Activated naive CD4-positive, alpha-beta T cell treated with anti-CD3 and anti-CD28 coated beads, Interleukin-2, amount 50 U/mL, for 16 hours (primary cell): ENCODE measurements around the gene NAALADL2.
"Not testable (repeated sequence)": the region's sequence is repeated elsewhere in the genome, so short reads cannot be mapped to it uniquely, and the experiment has no call there.

ENCODE experiments used
- DNase-seq: peaks from one replicate; pipeline ENCODE4 v3.0.0-alpha.2; 2020

Gene NAALADL2

DNA sequence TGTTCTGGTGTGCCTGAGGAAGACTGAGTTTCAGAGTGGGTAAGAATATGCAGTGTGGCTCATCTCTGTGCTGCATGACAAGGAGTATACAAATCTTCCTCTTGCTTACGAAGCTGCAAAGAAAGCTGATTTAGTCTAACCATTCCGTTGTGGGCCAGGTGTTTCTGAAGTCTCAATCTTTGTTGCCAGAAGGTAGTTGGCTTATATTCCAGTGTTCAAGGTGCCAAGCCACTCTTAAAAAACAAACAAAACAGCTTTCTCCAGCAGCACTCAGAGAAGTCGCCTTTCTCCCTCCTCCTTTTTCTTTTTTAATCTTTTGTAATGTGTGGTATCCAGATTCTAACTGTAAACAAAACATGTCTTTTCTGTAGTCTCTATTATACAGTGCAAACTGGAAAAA is 872.4 kb downstream of the NAALADL2 start:
- no peak for DNase-seq

DNA sequence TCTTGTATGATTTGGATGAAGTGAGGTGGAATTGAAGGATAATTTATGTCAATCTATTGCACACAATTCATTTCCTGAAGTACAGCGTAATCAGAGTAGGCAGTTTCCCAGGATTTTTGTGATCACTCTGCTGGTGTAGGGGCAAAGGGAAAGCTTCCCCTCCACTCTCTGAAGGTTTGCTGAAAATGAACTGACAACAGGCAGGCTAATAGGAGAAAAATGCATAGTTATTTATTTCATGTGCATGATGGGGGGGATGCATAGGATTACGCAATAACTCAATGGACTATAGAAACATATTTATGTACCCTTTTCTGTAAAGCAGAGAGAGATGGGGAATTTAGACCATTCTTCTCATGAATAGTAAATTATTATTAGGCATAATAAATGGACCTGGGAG is 872.9 kb downstream of the NAALADL2 start:
- DNase-seq: no peak

DNA sequence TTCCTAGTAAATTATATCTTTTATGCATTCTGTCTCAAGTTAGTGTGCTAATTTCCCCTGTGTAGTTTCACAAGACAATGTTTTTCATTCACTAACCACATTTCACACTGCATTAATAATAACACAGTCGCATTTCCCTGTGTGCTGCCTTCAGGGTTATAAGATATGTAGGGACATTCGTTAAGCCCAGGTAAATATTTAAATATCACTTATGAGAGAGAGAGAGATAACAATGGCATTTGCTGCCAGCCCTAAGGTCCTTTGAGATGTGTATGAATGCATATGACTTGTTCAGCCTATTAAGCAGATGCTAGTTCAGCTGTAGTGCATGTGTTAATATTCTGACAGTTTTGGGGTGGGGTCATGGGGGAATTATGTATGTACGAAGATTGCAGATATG is 876.7 kb downstream of the NAALADL2 start:
- no peak for DNase-seq

DNA sequence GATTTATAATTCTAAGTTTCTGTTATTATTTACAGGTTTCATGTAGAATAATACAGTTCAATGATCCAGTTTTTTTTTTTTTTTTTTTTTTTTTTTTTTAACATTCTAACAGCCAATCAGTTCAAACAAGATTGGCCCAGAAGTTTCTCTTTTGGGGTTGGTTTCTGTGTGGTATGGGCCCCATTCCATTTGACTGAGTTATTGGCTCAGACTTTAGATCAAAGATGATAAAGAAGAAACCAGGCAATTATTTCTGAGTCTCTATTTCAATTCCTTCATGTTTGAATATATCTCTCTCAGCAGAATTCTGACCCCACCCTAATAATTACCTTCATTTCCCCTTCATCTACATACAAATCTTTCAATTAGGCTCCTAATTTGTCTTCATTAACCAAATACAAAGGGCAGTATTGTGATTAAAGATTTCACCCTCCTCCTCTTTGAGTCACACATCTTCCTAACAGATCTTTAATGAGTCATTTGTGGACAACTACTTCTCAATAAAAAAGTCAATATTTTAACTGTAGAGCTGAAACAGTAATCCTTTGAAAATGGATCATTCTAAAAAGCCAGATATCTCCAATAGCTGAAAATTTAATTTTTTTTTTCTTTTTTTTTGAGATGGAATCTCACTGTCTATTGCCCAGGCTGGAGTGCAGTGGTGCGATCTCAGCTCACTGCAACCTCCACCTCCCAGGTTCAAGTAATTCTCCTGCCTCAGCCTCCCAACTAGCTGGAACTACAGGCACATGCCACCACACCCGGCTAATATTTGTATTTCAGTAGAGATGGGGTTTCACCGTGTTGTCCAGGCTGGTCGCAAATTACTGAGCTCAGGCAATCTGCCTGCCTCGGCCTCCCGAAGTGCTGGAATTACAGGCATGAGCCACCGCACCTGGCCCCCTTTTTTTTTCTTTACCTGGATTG is 878.8 kb downstream of the NAALADL2 start:
- DNase-seq: no peak

DNA sequence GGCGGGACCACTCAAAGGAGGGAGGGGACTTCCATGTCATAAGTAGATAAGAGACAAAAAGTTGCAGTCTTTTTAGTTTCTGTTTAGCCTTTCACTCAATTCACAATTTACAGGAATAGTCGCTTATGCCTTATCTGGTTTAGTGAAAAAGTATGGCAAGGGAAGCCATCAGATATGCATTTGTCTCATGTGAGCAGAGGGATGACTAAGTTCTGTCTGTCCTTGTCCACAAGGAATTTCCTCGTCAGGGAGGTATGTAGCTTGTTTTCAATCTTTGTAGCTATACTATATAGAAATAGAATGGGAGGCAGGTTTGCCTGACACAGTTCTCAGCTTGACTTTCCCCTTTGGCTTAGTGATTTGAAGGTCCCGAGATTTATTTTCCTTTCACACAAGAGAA is 882.8 kb downstream of the NAALADL2 start:
- DNase-seq: no peak

DNA sequence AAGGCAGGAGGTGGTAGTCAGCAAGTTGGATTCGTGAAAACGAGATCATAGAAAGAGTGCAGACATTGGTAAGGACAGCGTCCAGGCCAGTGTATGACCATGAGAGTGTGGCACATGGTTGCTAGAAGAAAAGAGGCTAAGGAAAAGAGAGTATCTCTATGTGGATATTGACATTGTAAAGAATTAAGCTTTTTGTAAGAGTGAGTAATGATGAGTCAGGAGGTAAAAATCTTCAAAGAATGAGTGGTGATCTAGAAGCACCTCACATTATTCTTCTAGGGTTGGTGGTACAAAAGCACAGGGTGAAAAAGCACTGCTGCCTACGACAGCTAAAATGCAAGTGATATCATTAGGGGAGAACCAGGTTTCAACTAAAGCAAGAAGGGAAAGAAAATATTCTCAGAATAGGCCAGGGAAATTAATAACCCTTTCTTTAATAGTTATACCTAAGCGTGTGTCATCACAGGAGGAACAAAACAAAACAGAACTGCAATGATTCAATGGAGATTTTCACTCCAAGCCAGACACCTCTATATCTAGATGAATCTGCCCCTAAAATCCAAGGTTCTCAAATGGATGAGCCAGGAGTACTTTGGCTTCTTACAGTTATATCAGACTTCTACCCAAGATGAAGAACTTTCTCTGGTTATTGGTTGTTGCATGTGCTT is 884.7 kb downstream of the NAALADL2 start:
- no peak for DNase-seq

DNA sequence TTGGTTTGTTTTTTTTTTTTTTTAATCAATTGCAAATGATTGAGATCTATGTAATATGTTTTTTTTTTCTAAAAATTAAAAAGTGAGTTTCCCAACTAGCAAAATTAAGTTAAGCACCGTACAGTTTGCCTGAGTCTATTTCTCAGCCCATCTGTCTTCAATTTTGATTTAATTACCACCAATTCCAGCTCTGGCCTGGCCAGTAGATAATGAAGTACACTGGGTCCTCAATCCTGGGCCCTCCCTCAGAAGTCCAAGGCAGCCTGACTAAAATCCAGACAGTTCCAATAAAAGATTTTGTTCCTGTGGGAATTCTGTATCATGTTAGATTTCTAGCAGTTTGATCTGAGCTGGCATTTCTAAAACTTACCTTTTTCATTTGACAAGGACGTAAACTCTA is 887.2 kb downstream of the NAALADL2 start:
- DNase-seq: no peak

DNA sequence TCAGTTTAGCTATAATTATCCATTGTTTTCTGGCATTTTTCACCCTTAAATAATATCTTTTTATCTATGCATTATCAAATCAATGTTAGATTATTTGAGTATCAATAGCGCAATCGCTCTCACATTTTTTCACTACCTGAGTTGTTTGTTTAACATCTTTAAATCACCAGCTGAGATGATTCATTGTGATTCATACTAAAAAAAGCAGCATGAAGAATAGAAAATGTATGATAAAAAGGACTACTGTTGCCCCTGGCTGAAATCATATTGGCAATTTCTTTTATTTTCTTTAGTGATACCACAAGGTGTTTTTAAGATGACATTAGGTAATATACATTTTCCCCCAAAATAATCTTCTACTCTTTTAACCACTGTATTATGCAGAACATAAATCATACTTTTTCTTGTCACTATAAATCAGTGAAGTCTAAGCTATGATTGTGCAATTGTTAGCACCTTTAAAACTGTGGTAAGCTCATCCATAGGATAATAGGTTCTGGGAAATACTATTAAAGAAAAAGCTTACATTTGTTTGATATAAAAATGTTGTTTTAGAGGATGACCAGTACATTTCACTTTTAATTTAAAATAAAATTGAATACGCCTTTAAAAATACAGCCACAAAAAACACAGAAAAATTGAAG is 889.1 kb downstream of the NAALADL2 start:
- no peak for DNase-seq

DNA sequence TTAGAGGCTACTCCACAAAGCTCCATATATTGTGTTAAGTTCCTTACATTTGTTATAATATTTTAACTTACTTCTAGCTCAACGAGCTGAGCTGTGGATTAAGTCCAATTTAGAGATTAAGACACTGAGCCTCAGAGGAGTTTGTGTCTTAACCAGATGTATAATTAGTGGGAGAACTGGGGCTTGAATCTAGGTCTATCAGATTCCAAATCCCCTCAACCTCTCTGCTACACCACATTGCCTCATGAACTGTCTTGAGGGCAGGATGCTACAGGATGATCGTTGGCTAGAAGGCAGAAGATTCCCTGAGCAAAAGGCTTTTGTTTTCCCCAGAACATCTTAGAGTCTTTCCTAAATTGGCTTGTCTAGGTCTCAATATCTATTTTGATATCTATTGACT is 890.8 kb downstream of the NAALADL2 start:
- DNase-seq: no peak

DNA sequence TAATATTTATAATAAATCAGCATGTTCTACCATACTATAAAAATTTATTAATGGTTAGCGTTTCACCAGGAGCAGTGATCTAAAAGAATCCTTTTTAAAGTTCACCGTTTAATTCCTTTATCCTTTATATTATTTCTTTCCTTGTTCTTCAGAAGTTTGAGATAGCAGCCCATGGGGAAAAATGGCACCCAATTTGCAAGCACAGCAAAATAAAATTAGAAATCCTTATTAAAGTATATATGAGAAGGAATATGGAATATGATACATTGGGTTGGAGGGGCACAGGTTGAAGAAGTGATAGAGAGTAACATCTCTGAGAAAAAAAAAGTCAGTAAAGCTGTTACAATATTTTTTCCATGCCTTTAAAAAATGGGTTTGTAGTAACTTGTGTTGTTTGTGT is 892.0 kb downstream of the NAALADL2 start:
- no peak for DNase-seq

DNA sequence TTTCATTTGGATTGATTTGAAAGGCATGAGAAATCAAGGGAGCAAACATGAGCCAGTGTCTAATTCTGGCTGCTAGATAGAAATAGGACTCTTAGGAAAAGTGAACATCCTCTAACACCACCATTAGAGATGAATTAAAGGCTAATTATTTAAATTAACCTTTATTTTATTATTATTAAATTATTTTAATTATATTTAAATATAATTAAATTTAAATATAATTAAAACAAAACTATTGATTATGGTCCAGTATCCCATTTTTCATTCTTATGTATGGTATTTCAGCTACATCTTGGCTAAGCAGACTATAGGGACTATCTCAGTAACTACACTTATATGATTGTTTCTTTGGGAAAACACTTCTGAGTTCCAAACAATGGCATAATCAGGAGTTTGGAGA is 904.8 kb downstream of the NAALADL2 start:
- no peak for DNase-seq

DNA sequence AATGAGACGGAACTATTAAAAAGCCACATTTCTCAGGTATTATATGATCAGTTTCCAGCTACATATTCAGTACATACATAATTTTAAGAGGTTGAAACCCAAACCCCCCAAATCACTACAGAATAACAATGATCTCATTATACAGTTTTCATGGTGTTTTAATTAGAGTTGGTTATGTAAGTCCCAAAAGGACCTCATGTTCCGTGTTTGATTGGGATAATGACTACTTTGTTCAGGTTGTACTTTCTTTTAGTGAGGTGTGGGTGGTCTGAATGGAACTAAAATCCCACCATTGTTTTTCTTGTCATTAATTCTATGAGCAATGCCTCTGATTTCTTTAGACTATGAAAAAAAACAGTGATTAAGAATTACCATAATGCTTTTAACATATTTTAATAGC is 905.6 kb downstream of the NAALADL2 start:
- DNase-seq: no peak

DNA sequence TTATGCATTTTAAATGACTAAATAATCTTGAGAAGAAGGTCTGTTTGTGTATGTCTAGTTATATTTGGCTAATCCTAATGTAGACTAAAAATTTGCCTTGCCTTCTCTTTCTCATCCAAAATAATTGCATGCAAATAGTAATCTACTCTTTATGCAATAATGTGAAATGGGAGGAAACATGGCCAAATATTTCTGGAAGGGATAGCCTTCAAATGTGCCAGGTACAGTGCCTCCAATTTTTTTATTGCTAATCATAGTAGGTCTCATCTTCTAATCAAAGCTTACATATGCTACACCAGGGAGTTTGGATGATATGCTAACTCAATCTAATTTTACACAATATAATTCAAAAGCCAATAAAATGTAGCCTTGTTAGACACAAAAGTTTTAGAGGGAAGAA is 911.3 kb downstream of the NAALADL2 start:
- DNase-seq: no peak

DNA sequence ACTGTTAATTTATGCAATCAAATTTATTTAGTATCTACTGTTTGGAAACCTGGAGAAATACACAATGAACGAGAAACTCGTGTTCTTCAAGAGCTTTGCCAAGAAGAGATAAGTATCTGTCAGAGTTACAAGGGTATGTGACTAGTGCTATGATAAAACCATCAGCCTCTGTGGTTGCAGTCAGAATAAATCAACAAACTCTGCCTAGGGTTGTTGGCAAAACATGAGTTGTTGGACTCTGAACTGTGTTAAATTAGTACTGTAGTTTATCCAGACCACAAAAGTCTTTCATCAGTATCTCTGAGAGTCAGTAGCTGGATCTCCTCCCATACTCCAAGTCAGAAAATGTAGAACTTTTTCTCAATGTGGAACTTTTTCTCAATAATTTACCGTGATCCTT is 918.4 kb downstream of the NAALADL2 start:
- no peak for DNase-seq

DNA sequence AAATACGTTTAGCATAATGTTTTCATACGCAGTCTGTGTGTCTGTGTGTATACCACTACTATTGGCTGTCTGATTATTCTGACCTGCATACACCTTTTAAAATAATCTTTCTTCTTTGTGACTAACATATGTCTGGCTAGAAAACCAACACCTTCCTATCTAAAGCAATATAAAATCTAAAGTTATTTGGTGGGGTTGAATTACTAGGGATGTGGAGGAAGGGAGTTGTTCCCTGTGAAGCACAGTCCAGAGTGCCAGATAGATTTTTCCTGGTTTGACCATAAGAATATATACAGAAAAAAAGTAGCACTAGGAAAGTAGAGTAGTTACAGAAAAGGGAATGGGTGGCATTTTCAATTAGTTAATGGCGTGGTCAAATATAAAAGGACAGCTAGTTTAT is 918.8 kb downstream of the NAALADL2 start:
- no peak for DNase-seq

DNA sequence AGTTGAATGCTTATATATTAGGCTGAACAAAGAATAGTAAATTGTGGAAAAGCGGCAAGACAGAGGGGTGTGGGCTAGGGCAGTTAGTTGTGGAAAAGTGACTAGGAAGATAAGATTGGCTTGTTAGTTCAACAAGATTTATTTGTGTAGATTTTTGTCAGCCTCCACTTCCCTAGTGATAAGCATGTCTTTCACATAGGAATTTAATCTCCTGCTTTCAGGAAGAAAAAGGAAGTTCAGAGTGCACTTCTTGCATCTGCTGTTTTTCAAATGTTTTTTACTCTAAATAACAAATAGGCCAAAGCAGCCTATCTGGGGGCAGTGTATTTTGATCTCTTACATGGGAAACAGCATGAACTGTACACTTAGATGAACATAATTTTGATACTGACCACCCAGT is 919.9 kb downstream of the NAALADL2 start:
- DNase-seq: no peak

DNA sequence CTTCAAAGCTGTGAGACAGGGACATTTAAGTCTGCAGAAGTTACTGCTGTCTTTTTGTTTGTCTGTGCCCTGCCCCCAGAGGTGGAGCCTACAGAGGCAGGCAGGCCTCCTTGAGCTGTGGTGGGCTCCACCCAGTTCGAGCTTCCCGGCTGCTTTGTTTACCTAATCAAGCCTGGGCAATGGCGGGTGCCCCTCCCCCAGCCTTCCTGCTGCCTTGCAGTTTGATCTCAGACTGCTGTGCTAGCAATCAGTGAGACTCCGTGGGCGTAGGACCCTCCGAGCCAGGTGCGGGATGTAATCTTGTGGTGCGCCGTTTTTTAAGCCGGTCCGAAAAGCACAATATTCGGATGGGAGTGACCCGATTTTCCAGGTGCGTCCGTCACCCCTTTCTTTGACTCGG is 928.0 kb downstream of the NAALADL2 start:
- not testable (repeated sequence) for DNase-seq

DNA sequence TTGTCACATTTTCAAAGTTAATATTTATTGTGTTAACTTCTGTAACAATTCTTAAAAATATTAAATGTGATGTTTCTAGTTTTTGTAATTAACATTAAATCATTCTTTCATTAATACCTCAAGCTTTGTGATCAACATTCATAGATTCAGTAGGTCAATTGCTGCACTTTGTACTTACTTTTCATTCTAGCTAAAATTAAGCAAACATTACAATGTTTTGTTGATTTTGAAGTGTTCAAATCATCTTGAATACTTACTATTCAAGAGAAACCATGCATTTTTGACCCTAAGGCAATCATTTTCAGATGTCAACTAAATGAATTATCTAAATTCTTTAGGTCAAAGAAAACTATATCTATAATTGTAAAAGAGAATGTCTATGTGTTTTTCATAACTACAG is 933.1 kb downstream of the NAALADL2 start:
- no peak for DNase-seq

DNA sequence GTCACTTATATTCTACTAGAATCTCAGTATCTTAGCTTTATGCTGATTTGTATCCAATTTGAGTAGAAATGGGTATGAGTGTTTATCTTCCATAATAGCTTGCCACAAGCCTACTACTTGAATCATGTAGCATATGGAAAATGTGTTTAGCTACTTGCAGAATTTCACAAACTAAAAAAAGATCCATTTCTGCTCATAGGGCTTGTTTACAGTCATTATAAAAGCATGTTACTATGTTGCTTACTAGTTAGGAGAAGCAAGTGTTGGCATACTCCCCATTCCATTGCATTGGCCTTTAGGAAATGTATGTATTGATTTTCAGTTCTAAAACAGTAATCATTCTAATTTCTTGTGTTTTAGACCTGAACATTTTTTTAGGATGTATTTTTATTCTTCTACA is 939.2 kb downstream of the NAALADL2 start:
- DNase-seq: no peak

DNA sequence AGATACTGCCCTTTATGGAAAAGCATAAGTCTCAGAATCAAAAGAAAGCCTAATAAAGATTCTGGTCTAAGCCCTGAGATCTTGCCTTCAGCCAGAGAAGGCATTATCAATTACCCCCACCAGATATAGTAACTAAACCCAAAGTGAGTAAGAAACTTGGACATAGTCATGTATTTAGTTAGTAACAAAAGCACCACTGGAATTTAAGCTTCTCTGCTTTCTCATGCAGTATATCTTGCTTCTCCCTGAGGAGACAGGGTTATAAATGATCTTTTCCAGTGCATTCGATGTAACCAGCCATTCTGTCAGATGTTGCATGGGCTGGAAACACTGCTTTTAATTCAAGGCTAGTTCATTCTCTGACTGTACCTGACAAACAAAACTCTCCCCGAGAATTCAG is 946.7 kb downstream of the NAALADL2 start:
- DNase-seq: no peak

DNA sequence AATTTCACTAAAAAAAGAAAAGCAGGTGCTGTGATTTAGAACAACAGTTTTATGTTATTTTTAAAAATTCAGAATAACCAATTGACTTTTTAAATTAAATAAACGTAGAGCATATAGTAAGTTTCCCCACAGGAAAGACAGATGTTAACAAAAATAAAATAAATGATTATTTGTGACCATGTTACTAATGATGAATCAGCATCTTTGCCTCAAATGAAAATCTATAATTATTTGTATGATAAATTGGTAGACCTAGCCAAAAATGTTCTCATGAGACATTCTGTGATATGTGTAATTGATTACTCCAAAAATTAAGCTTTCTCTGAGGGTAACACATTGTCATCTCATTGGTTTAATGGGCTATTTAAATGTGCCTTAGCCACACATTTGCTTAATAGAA is 948.0 kb downstream of the NAALADL2 start:
- DNase-seq: no peak

DNA sequence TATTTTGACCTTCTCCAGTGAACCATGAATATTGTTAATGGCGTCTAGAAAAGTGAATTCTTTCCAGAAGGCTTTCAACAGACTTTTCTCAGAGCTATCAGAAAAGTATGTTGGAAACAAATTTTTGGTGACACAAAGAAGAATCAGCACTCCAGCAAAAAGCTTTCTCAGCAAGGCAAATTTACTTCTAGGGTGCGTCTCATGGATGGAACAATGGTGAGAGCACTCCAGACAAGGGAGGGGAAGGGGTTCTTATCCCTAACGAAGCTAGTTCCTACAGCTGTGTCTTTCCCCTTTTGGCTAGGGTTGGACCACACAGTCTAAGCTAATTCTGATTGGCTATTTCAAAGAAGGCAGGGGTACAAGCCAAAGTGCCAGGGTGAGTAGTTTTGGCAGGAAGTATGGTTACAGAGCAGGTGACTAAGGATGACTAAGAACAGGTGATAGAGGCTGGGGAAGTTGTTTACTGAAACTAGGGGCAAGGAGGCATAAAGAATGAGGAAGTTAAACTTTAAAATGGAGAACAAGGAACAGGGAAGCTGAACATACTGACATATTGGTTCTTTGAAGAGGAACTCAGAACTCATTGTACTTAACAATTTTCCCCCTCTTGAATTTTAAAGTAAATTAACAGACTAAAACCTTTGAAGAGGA is 959.8 kb downstream of the NAALADL2 start:
- no peak for DNase-seq

DNA sequence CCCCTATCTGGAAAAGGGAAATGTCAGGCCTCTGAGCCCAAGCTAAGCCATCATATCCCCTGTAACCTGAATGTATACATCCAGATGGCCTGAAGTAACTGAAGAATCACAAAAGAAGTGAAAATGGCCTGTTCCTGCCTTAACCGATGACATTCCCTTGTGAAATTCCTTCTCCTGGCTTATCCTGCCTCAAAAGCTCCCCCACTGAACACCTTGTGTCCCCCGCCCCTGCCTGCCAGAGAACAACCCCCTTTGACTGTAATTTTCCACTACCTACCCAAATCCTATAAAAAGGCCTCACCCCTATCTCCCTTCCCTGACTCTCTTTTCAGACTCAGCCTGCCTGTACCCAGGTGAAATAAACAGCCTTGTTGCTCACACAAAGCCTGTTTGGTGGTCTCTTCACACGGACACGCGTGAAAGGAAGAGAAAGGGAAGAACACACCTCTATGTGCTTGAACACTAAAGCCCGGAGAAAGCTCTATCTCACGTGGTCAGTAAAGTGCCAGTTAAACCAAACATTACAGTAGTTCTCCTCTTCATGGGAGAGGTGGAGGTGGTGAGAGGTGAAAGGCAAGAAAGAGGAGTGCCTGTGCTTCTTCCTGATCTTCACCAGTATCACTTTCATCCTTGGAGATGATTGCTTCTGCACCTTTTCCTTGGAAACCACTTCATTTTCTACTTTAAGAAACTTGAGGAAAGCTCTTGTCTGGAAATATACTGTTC is 963.8 kb downstream of the NAALADL2 start:
- not testable (repeated sequence) for DNase-seq
